NCI-H526 treated with DMSO at 0.1 percent for 48 hours (cell line): ENCODE results near the gene CNOT2.
"Not testable (repeated sequence)": the region's sequence is repeated elsewhere in the genome, so short reads cannot be mapped to it uniquely, and the experiment has no call there.

Source experiments
- DNase-seq: peaks from one replicate; lab custom pipeline; 2025; lab: John Stamatoyannopoulos, UW

Gene CNOT2

DNA sequence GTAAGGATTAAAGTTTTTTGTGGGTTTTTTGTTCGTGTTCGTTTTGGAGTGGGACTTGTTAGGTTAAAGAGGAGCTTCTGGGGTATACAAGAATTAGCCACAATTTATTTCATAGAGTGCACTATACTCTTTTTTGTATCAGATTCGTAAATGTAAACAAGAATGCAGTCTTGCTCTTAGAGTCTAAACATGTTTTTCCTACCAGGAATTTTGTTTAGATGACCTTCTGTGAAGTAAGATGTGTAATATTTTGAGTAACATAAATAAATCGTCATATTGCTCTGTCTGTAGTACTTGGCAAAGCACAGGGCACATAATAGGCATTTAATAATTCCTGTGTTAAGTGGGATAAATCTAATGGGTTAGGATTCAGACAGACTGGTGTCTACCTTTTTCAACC lies 9.6 kb downstream of the CNOT2 start:
- DNase-seq, result no peak

DNA sequence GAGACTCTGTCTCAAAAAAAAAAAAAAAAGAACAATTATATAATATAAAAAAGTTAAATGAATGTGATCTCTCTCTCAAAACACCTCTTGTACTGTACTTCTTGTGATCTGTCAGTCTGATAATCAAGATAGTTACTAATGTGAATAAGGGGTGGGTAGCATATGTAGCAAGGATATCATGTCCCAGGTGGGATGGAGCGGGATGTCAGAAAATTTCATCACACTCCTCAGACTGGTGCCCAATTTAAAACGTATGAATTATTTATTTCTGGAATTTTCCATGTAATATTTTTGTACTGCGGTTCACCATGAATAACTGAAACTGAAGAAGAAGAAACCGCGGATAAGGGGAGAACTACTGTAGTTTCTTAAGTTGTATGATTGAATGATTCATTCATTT lies 11.0 kb downstream of the CNOT2 start:
- no peak for DNase-seq

DNA sequence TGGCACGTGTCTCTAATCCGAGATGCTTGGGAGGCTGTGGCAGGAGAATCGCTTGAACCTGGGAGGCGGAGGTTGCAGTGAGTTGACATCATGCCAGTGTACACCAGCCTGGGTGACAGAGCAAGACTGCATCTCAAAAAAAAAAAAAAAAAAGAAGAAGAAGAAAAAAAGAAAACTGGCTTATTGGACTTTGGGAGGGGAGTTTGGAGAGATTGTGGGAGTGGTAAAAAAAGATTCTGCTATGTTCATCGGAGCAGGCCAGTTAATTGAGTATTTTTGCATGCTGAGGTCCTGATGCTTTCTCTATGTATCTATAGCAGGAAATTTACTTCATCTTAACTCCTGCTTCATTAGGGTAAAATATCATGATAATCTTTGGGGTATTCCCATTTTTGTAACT lies 11.6 kb downstream of the CNOT2 start:
- no peak for DNase-seq

DNA sequence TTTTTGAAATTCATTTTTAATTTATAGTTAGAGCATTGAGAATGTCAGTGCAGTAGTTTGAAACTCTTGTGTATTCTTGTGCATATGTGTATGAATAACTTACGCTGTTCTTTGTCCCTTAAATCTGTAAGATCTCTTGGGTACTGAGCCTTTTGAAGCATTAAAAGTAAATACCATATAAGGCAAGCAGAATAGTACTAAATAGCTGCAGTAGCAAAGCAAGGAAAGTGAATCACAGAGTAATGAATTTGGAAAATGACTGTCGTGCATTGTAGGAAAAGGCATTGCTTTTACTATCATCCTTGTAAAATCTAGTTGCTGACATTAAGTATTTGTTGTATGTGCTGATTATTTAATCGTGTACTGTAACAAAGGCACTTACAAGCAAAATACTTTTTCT lies 12.1 kb downstream of the CNOT2 start:
- DNase-seq, result no peak

DNA sequence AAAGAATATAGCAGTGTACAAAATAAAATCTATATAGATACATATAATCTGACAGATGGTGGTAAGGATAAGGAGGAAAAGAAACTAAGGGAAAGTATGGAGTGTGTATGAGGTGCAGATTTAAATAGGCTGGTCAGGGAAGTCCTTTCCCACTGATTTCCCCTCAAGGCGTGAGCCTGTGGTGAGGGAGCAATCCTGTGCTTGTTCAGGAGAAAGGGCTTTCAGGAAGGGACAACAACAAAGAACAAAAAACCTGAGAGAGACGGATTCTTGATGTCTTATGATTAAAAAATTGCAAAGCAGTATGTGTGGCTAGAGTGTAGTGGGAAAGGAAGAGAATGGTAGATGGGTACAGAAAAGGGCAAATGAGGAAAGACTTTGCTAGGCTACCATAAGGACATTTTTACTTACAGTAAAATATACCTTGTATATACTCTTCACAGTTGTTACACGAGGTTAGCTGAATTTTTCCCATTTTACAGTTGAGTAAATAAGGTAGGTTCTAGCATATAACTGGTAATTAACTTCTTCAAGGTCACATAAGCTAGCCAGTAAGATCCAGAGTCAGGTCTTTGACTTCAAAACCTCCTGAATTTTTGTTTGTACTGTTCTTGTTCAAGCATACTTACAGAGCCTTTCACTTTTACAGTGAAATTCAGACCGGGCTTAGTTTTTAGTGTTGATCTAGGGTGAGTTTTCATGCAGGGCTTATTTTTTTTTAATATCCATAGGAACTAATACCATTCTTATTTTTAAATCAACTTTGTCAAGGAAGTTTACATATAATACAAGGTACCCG lies 15.6 kb downstream of the CNOT2 start:
- DNase-seq, result no peak

DNA sequence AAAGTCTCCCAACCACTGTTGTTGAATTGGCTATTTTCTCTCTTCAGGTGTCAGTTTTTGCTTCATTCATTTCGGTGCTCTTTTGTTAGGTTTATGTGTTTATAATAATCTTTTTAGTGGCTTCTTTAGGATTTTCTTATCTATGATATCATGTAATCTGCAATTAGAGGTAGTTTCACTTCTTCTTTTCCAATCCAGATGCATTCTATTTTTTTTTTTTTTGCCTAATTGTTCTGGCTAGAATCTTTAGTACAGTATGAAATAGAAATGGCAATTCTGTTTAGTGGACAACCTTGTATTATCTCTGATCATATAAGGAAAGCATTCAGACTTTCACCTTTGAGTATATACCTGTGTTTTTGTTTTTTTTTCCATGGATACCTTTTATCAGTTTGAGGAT lies 17.4 kb downstream of the CNOT2 start:
- DNase-seq, result no peak

DNA sequence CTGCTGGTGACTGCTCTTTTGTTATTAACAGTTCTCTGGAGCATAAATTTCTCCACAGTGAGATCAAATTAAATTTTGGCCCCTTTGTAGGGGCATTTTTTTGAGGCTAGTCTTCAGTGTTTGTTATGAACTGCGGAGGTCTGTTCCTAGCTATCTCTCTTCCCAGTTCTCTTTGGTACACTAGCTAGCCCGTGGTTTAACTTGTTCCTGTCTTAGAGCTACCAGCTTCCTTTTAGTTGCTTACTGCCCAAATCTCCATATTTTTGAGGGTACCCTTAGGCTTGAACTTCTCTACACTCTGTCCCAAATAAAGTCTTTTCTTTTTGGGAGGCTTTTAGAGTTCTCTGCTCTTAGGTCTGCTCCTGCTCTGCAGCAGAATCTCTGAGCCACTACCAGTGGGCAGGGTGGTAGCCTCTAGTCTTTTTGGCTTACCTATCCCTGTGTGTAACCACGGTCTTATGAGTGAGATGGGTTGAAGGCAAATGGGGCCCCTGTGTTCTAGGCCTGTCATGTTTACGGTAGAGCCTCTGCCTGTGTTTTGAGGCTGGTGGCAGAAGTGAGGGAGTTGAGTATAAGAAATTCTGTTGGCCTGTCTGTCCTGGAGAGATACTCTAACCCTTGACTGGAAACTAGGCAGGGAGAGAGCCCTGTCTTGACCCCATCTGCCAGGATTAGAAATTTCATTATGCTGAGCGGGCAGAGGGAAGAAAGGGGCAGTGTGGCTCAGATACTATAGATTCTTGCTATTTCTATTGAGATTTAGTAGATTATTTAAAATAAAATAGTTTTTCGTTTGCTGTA lies 21.0 kb downstream of the CNOT2 start:
- no peak for DNase-seq

DNA sequence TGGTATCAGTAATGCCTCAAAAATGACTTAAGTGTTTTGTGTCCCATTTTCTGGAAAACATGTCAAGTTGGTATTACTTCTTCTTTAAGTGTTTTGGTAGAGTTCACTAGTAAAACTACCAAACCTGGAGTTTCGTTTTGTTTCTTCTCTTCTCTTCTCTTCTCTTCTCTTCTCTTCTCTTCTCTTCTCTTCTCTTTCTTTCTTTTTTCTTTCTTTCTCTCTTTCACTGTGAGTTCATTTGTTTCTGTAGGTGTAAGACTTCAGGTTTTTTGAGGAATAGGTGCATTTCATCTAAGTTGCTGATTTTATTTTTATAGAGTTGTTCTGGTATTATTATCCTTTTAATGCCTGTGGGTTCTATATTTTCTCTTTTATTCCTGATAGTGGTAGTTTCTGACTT lies 21.9 kb downstream of the CNOT2 start:
- DNase-seq, result no peak

DNA sequence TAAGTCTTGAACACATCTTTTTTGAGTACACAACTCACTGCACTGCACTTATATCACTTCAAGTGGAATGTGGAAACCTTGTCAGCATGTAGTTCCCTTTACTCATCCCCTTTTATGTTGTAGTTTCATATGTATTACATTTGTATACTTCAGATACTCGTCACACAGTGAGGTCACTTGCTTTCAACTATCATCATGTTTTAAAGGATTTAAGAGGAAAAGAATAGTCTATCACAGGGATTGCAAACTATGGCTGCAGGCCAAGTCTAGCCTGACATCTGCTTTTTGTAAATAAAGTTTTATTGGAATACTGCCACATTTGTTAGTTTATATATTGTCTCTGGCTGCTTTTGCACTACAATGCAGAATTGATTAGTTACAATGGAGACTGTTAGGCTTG lies 24.3 kb downstream of the CNOT2 start:
- DNase-seq, result no peak

DNA sequence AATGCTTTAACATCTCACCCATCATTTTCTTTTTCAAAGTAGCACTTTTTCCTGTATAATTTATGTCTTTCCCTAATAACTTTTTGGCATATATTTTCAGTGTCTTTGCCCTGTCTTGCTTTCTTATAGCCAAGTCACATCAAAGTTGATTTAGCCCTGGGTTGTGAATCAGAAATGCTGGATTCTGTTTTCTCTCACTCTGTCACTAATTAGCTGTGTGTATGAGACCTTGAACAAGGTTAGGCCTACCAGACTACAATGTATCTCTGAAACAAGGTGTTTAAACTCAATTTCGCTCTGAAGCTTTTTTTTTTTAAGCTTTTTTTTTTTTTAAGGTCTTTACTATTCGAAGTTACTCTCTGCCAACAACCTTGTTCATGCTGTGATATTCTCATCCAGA lies 25.7 kb downstream of the CNOT2 start:
- DNase-seq, result no peak

DNA sequence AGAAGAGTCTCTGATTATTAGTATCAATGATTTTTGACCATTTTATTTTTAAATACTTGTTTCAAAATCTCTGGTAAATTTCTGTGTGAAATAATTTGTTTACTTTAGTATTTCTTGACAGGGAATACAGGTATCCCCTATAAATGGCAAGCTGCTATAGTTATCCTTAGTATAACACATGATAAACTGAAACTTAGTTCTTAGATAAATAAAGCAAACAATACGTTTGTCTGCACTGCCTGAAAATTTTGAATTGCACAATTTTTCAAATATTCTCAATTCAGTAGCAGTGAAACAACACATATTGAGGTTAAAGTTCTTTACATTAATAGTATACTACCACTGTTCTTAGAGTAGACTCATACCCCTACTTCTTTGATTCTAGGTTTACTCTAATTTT lies 26.9 kb downstream of the CNOT2 start:
- no peak for DNase-seq

DNA sequence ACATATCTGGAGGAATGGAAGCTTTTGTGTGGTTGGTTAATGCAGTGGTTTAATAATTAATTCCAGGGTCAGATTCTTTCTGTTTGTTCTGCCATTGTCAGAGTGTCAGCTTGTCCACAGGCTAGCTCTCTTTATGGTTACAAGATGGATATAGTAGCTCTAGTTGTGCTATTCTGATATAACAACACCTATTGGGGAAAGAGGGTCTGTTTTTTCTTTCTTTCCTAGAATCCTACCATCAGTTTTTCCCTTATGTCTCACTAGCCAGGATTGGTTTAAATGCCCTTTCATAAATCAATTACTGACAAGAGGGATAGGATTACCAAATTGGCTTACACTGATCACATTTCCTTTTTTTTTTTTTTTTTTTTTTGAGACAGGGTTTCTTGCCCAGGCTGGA lies 27.8 kb downstream of the CNOT2 start:
- no peak for DNase-seq

DNA sequence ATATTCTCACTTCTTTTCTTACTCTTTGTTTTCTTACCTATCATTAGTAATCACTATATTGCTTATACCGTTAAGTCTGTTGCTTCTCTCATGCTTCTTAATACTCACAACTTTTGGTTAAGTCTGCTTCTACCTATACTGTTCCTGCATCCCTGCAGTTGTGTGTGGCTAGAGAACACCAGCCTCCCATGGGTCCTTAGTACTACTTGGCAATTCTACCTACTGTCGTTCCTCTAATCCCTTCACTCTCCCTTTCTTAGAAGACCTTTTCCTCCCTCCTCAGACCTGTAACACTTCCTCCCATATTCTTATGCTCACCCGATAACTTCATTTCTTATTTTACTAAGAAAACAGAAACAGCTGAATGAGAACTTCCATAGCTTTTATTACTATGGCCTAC lies 29.3 kb downstream of the CNOT2 start:
- DNase-seq, result no peak

DNA sequence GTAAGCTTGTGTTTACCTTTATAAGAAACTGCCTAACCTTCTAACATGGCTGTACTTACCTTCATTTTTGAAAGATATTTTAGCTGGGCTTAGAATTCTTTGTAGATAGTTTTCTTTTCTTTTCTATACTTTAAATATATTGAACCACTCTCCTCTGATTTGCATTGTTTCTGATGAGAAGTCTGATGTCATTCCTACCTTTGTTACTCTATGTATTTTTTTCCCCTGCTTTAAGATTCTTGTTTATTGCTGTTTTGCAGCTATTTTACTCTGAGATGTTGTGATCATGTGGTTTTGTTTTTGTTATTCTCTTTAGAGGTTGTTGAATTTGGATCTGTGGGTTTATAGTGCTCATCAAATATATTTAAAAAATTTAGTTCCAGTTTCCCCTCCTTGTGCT lies 31.8 kb downstream of the CNOT2 start:
- DNase-seq, result no peak

DNA sequence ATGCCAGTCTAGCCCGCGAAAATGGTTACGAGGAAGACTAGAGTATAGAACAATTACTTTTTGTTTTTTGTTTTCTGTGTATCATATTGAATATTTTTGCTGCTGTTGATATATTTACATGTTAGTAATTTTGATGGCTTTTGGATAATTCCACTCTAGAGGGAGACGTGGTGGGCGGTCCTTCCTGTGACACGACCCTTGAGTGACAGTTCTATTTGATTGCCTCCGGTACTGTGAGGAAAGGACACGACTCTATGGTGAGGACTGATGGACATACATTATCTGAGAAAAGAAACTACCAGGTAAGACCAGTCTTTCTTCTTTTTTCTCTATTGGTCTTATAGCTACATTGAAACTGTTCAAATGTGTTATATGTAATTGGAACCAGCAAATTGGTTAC lies 34.7 kb downstream of the CNOT2 start:
- no peak for DNase-seq

DNA sequence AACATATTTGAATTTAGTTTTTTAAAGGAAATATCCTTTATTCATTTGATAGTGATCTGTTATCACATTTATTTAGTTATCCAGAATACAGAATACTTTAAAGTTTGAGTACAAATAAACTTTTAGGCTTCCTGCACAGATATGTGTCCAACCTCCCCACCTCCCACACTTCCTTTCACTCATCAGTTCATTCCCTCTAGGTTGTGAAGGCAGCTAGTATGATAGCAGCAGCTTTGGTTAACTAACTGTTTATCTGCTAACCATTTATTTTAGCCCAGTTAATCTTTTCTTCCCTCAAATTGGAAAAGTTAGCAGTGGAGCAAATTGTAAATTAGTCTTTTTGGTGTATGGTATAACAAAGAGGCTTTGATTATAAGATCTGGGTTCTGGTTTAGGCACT lies 35.7 kb downstream of the CNOT2 start:
- DNase-seq, result no peak

DNA sequence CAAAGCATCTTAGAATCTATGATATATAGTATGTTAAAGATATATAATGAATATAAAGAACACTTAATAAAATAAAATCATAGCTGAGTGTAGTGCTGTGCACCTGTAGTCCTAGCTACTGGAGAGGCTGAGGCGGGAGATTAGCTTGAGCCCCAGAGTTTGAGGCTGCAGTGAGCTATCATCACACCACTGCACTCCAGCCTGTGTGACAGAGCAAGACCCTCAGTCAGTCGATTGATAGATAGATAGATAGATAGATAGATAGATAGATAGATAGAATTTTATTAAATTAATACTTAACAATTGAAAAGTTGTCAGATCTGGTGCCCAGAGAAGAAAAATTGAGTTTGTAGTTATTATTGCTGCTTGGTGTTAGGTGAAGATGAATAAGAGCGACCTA lies 40.0 kb downstream of the CNOT2 start:
- DNase-seq, result no peak

DNA sequence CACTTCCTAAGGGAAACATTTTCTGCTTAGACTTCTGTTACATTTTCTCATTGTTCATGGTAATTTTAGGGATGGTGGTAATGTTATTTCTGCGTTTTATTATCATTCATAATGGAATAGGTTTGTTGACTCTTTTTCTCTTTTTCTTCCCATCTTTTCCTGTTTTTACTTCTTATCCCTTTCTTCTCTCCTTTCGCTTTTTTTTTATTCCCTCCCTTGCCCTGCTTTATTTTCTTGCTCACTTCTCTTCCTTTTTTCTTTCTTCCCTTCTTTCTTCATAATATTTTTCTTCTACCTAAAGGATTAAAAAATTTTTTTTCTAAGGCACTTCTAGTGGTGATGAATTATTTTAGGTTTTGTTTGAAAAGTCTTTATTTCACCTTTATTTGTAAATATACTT lies 45.6 kb downstream of the CNOT2 start:
- no peak for DNase-seq

DNA sequence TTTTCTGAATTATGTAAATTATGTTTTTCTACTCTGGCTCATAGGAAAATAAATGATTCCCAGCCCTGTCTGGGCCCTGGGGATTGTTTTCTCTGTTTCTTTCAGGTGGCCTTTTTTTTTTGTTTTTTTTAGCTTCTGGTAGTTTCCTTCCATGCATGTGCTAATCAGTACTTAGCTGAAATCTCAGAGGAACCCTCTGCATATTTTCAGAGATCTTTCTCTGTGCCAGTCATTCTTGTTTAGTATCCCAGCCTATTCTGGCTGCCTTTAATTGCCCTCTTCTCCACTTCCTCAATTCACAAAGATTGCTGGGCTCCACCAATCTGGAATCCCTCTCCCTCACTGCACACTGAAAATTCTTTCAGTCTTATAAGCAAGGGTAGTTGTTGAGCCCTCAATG lies 46.9 kb downstream of the CNOT2 start:
- no peak for DNase-seq

DNA sequence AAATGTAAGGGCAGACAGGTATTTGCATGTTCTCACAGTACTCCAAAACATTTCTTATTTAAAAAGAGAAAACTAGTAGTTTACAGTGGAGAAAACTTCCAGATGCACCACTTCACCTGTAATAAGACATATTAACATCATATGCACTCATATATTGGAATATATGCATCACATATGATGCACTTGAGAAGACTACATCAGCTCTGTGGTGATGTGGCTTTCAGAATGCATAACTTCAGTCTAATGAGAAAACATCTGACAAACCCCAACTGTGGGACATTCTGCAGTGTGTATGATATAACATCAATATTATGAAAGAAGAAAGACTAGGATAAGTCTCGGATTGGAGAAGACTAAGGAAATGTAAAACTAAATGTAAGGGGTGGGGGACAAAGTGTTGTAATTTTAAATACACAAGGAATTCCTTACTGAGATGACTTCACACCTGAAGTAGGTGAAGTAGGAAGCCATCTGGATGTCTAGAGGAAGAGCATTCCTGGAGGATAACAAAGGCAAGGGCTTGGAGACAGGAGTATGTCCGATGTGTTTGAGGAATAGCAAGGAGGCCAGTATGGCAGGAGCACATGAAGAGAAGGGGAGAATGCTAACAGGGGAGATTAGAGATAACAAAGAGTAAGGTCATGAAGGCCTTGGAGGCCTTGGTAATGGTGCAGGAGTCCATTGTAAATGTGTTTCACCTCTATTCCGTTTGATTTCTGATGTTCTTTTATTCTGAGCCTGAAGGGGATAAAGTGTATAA lies 49.0 kb downstream of the CNOT2 start:
- no peak for DNase-seq

DNA sequence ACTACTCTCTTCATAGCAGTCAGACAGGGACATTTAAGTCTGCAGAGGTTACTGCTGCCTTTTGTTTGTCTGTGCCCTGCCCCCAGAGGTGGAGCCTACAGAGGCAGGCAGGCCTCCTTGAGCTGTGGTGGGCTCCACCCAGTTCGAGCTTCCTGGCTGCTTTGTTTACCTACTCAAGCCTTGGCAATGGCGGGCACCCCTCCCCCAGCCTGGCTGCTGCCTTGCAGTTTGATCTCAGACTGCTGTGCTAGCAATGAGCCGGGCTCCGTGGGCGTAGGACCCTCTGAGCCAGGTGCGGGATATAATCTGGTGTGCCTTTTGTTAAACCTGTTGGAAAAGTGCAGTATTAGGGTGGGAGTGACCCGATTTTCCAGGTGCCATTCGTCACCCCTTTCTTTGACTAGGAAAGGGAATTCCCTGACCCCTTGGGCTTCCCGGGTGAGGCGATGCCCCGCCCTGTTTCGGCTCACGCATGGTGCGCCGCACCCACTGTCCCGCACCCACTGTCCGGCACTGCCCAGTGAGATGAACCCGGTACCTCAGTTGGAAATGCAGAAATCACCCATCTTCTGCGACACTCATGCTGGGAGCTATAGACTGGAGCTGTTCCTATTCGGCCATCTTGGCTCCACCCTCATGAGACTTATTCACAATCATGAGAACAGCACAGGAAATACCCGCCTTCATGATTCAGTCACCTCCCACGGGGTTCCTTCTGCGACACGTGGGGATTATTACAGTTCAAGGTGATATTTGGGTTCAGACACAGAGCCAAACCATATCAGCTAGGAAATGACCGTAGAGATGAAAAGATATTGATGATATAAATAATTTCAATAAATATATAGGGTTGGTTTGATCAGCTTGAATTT lies 61.7 kb downstream of the CNOT2 start:
- not testable (repeated sequence) for DNase-seq

DNA sequence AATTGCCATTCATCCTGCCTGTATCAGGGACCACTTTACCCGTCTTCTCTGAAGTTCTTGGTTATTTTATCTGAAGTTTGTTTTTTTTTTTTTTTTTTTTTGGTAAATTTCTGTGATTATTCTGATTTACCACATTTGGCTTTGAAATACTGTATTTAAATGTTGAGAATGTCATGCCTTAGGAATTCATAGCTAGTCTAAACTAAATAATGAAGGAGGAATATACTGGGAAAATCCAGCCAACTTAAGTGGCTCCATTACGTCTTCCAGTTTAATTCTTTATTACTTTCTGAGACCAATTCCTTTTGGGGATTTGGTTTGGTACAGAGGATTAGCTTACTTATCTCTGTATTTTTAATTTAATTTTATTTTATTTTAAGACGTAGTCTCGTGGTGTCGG lies 62.6 kb downstream of the CNOT2 start:
- no peak for DNase-seq
